HG03025 (cell line): ENCODE measurements around the gene NPAS3.

Experiments used
- ATAC-seq: cut with Tn5 transposase; IDR thresholded peaks from one replicate; pipeline ENCODE4 v1.9.1; 2021; ENCODE audit warnings: mild to moderate bottlenecking, moderate library complexity; ENCODE audit not compliant: unreplicated experiment, low FRiP score

The NPAS3 gene

DNA sequence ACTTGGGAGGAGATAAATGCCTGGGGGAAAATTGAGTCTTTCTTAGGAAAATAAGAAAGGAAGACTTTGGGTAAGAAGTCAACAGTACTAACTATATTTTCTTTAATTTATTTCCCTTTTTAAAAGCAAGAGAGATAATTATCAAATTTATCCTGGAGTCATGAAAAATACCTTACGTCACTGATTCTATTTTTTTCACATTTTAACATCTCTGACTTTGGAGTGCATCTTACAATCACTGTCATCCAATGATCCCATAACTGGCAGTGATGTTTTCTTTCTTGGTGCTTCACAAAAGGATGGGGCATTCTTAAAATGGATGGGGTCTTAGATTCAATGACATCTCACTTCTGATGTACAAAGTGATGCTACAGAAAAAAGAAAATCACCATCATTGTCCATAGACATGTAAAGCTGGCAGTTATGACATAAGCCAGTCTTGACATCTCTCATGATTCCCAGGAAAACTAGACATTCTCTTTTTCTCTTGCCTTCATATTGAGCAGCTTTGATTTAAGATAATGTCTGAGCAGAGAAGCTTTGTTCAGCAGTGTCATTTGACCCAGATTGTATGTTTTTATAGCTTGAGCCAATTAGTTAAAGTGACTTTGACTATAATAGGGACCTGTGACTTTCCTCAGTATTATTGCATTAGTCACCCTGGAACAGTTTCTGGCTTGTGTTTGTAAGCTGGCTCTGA lies 776.0 kb downstream of the NPAS3 start:
- no peak for ATAC-seq

DNA sequence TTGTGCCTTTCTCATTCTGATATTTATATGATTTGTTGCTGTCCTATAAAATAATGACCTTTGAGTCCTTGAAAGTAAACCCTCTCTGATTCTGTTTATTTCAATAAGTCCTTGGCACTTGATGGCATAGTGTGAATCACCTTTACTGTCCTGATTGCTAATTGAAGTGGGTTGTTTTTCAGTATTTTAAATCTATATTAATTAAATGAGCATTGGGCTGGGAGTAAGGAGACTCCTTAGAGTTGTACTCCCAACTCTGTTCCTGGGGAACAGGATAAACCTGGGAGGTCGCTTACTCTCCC lies 776.5 kb downstream of the NPAS3 start:
- no peak for ATAC-seq

DNA sequence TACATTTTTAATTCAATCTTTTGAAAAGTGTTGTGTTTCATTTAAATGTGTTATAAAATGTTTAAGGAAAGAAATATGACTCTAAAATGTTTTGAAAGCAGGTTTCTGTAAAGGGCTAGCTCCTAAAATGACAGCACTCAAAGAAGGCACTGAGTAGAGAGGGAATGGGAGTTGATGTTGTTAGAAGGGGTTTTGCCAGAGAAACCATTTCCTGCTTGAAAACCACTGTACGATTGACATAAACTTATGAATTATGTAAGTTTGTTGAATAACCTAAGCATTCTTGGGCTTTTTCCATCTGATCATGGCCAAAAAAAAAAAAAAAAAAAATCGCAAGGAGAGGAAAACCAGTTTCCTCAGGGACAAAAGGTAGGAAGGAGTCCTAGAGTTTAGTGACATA lies 778.2 kb downstream of the NPAS3 start:
- no peak for ATAC-seq

DNA sequence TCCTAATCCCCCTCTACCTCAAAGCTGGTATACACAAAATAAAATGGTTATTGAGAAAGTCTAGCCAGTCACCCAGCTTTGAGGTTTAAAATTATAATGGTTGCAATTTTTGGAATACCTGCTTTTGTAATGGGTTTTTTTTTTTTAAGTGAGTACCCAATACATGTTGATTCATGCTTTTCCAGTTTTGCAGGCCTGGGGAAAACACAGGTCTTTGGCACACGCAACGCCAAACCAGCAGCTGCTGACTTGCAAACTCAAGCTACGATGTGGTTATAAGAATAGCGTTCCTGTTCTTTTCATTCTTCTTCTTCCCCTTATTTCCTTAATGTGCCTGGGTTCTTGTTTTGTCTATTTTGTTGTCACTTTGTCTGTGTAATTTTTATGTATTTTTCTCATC lies 779.2 kb downstream of the NPAS3 start:
- no peak for ATAC-seq

DNA sequence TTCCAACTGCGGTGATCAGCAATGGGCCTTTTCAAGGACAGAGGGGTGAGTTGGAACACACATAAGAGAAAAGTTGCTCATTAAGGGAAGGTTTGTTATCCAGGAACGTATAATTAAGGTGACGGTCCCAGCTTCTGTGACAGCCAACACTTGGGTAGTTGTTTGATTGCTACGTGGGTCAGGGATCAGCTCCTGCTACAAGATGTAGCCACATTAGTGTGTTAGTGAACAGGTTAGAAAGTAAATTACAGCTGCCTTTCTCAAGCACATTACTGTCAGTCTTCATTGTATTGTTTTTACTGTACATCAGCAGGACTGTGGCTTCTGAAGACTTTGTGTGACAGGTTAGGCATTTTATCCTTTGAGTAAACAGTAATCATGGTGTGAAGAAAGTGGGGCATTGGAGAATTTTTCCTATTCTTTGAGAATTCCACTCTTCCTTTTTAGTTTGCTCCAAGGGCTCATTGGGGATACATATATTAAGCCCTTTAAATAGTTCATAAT lies 781.7 kb downstream of the NPAS3 start:
- ATAC-seq: no peak

DNA sequence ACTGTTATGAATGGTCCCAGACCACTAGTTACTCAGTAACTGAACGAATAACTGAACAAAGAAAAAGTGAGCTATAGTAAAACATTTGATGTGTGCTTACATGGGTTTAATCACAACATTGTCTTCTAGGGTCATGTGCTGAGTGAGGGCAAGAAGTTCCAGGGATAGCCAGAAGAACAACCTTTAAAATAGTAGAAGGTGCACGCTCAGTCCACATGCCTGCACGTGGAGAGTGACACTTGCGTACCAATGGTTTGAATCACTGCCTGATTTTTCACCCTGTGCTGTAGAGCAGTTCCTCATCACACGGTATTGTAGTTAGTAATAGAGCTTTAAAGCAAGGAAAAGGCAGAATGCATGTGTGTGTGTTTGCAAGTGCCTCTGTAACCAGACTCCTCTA lies 788.0 kb downstream of the NPAS3 start:
- no peak for ATAC-seq

DNA sequence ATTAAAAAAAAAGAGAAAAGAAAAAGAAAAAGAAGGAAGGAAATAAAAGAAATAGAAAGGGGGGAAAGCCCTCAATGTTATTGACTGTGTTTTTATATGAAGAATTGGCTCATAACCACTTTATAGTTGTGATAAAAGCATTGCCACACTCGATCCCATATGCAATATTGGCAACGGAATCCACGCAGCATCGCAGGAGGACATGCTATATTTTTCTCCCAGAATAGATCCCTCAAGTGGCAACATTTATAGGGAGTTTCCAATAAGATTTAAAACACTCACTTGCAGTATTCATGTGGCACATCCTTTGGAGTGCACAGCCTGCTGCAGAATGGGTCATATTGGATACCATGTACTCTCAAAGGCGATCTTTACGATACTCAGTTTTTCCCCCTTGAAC lies 788.9 kb downstream of the NPAS3 start:
- no peak for ATAC-seq

DNA sequence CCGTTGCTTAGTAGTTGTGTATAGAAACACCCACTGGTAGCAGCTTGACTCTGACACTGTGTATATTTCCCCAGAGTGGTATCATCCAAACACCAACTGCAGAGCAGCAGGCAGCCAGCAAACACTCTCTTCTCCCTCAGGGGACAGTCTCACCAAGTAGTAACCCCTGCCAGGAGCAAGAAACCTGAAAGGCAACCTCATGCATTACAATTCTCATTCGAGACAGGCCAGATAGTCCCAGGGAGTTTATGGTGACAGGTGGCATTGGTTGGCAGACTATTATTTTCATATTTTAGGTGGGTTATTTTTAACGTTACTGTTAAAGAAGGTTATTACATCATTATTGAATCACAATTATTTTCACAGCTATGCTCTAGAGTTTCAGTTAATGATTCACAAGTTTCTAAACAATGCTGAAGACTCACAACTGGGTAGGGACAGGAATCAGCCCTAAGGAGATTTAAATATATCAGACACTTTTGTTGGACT lies 789.4 kb downstream of the NPAS3 start:
- ATAC-seq: no peak

DNA sequence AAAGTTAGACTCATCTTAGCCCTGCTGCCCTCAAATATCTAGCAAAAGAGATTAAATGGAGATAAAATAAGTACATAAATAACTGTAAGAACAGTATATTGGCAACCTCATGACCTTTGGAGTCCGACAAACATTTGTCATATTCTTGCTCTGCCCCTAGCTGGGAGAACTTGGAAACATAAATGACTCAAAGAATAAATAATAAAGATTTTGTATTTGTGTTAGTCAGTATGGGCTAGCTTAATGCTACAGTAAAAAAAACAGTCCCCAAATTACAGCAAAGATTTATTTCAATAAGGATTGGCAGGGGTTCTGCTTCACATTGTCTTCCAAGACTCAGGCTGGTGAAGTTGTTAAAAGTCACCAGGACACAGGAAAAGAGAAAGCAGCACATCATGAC lies 791.5 kb downstream of the NPAS3 start:
- no peak for ATAC-seq

DNA sequence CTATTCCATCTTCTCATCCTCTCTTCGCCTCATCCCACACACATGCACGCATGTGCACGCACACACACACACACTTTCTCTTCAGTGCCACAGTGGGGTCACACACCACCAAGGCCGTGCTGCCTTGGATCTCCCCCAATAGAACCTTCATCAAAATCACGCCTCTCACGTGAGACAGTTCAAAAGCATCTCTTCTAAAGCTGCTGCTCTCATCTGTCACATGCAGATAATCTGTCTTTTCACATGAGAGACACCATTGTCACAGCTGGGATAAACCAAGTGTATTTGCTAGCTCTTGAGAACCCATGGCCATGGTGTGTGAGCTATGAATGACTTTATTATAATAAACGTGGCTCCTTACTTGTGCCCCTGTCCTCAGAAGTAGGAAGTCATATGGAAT lies 793.5 kb downstream of the NPAS3 start:
- no peak for ATAC-seq

DNA sequence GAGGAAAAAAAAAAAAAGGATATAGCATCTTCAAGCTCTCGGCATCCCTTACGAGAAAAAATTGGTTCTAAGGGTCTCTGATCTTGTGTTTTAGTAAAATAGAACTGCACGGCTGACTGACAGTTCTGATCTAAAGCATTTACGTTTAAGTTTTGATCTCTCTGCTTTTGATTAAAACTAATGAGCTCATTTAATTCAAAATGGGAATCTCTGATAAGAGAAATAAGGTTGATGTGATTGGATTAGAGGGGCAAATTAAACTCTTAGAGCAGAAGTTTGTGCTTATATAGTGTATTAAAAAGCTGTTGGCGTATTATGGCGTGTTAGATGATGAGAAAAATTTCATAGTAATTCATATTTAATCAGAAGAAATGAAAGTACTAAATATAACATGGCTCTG lies 794.6 kb downstream of the NPAS3 start:
- ATAC-seq: no peak

DNA sequence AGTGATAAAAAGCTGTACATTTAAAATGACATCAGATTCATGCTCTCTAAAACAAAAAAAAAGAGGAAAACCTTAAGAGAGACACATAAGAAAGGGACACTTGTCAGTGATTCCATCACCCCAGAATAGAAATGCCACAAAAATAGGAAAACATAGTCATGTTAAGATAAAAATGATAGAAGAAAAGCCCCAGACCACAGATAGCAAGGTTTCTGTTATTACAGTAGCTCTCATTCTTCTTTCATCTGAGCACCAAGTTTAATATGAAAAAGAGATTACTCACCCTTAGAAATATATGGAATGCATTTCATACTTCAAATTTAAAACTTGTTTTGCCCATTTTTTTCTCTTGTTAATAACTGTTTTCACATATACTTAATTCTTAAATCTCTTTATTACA lies 795.0 kb downstream of the NPAS3 start:
- no peak for ATAC-seq

DNA sequence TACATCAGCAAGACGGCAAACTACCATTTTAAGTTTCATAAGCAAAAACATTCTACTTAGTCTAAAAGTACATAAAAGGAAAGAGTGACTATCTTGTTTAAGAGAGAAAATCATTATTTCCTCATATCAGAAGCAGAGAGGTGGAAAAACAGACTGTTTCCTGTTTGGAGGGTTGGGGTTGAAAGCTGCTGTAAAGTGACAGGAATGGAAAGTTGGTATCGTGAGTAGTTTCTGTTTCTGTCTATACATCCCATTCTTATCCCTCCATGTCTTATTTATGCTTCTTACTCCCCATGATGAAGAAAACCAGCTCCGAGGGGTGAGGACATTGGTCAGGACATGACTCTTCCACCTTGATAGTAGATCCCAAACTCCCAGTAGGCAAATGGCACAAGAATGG lies 795.7 kb downstream of the NPAS3 start:
- no peak for ATAC-seq

DNA sequence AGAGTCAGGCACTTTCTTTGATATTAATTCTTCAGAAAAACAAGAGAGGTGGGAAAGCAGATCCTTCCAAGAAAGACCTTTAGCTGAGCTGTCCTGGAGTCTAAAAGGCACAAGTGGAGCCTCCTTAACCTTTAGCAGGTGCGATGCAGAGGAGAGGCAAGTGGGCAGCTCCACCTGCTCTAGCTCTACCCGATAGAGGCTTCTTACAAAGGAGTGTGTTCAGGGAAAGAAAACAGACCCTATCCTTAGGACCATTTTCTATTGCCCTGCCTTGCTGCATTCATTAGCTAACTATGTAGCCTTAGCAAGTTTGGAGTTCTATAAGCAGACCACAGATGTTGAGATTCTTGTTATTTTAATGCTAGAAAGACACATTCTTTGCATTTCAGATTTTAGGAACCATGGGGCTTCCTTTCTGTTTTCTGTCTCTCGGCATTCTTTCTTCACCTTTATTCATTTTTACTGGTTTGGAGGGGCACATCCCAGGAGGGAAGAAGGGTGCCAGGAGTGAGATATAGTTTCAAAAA lies 797.7 kb downstream of the NPAS3 start:
- ATAC-seq: no peak

DNA sequence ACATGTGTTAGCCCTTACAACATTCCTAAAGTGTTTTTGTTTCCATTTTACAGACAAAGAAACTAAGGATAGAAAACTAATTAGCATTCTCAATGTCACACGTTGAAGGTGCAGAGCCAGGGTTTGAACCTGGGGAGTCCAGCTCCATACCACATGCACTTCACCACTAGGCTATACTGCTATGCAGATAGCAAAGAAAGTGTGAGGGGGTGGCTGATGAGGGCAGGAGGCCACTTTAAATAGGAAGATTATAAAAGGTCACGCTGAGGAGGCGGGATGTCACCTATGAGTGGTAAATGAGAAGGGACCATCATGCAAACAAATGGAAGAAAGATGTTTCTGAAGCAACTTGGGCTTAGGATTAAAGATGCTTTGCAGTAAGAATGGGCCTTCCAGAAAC lies 798.3 kb downstream of the NPAS3 start:
- ATAC-seq: no peak

DNA sequence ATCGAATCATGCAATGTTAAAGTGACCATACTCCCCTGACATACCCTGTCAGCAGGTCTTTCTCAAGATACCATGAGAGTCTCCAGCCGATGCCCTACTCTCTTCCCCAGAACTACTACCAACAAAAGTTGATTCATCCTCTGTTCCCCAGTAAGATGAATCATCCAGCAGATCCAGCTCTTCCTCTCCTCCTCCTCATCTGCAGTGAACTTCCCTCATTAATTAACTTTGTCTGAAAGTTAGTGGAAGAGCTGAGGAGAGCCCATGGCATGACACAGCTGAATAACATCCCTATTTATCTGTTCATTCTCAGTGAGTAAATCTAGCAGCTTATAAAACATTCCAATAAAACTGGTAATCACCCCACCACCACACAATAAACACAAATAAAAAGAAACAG lies 798.8 kb downstream of the NPAS3 start:
- ATAC-seq: no peak

DNA sequence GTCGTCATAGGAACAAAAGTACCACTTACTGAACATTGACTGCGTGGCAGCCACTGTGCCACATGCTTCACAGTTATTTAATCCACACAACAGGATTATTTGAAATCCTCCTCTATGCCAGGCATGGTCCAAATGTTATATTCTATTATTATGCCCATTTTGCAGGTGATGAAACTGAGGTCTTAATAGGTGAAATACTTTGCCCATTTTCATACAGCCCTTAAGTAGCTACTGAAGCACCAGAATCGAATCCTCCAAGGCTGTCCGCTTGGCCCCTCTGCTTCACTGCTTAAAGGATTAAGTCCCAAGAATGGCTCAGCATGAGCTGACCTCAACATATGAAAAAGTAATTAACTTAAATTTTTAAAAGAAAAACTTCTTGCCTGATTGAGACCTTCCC lies 799.4 kb downstream of the NPAS3 start:
- no peak for ATAC-seq

DNA sequence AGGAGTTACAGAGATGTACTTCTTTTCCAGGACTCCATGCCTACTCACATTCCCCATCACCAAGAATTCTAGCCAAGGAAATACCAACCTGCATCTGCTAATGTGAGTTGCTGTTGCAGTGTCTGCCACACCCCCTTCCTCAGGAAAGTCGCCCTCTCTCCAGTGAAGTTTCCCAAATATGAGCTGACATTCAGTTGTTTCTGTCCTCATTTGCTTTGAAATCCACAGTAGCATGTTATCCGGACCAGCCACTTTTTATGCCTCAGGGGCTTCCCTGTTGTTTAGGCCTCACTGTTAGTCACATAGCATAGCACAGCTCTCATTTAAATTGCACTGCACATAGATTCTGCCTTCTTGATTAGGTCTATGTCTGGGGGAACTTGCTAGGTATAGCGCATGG lies 799.8 kb downstream of the NPAS3 start:
- no peak for ATAC-seq

DNA sequence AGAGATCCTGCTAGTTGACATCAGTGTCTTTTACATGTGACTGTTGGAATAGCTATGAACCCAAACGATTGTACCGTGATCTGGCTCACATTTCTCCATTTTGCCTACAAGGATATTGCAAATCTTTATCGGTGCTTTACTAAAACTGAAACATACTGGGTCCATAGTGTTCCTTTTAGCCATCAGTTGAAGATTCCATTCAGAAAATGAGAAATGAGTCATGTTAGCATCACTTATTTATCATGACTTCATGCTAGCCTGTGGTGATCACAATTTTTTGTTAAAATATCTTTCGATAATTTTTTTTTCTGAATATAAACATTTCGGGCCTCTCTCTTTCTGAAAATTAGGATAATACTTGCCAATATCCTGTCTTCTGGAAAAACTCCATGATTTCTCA lies 801.9 kb downstream of the NPAS3 start:
- ATAC-seq: no peak

DNA sequence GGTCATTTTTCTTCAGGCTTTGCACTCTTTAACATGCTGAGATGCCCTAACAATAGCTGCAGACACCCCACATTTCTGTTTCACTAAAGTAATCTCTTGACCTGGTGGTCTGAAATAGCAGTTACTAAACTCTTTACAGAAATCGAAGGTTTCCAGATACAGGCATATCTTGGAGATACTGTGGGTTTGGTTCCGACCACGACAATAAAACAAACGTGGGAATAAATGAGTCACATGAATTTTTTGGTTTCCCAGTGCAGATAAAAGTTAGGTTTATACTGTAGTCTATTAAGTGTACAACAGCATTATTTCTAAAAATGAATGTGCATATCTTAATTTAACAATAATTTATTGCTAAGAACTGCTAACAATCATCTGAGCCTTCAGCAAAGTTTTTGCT lies 803.5 kb downstream of the NPAS3 start:
- no peak for ATAC-seq

DNA sequence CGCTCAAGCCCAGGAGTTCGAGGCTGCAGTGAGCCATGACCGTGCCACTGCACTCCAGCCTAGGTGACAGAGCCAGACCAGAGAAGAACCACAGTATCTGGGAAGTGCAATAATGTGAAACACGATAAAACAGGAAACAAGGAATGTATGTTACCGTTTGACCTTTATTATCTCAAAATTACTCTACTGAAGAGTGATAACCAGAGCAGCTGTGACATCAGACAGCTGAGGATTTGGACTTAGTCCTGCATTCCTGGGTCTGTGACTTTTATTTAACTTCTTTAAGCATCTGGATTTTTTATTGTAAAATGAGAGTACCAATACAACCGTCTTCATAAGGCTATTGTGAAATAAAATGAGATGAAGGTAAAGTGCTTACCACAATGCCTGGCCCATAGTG lies 806.5 kb downstream of the NPAS3 start:
- ATAC-seq: no peak

DNA sequence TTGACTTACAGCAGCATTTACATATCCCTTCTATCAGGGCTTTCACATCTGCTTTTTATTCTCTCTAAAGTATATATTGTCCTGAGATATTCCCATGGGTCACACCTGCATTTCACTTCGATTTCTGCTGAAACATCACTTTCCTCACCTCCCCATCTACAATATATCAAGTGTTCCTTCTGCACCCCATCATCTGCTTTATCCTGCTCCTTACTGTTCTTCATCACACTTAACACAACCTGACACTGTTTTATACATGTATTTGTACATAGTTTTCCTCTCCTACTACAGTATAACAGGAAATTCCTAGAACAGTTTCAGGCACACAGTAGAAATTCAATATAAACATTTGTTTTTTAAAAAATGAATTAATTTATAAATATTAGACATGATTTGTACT lies 809.1 kb downstream of the NPAS3 start:
- no peak for ATAC-seq

DNA sequence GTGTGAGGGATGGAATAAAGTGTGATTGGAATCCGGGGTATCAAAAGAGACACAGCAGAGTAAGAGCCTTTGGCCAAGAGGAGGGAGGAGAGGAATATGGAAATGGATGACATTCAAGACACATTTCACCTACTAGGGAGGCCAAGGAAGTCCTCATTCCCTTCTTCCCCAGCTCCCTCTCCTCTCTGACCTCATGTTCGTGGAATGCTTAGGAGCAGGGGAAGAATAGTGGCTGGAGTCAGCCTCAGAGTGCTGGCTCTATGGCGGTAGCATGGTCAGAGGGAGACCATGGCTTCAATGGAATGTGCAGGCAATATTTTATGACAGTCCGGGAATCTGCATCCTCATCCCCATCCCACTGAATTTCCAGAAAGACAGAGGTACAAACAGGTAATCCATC lies 815.6 kb downstream of the NPAS3 start:
- no peak for ATAC-seq
